Upper lobe of left lung (tissue), 6 donors: ENCODE measurements around the gene ELOA. TPM values are rescaled to one million over a fixed set of nuclear protein-coding genes. Genes with fewer than 3 reads are reported as not detected.
"Not testable (repeated sequence)": the region's sequence is repeated elsewhere in the genome, so short reads cannot be mapped to it uniquely, and the experiment has no call there.

ENCODE experiments used
- ATAC-seq, 2 donors: fragments of 200-7000 bp; cut with Tn5 transposase; one replicate each; pipeline ENCODE4 v1.9.1; 2022; ENCODE audit warnings: mild to moderate bottlenecking in 2 of 2, moderate library complexity in 2 of 2; ENCODE audit not compliant: low FRiP score in 2 of 2
- DNase-seq, 2 donors: peaks; one replicate each; pipeline ENCODE4 v3.0.0-alpha.2; 2019 to 2020
- H3K27ac ChIP-seq, 4 donors: fragments of 200-600 bp; sonication (generic); one replicate each; pipeline ENCODE4 v1.5.1; 2016 to 2019
- H3K27me3 ChIP-seq, 4 donors: fragments of 200-600 bp; sonication (generic); one replicate each; pipeline ENCODE4 v1.5.1; 2017 to 2019
- H3K36me3 ChIP-seq, 4 donors: fragments of 200-600 bp; sonication (generic); one replicate each; pipeline ENCODE4 v1.5.1; 2016 to 2019
- H3K4me1 ChIP-seq, 4 donors: fragments of 200-600 bp; sonication (generic); one replicate each; pipeline ENCODE4 v1.5.1; 2018 to 2019
- H3K4me3 ChIP-seq, 4 donors: fragments of 200-600 bp; sonication (generic); one replicate each; pipeline ENCODE4 v1.5.1; 2017 to 2019; ENCODE audit warnings: mild to moderate bottlenecking in 2 of 4, moderate library complexity in 1 of 4
- H3K9me3 ChIP-seq, 4 donors: fragments of 200-600 bp; sonication (generic); one replicate each; pipeline ENCODE4 v1.5.1; 2018 to 2019
- EP300 ChIP-seq, 4 donors: sonication (generic); formaldehyde crosslinking; IDR thresholded peaks; one replicate each; pipeline ENCODE4 v1.5.1; 2017; ENCODE audit warnings: antibody characterized with exemption in 4 of 4, control low read depth in 2 of 4
- POLR2A ChIP-seq, 4 donors: fragments of 450-650 bp; IDR thresholded peaks; one replicate each; pipeline ENCODE4 v1.5.1; 2016 to 2017; ENCODE audit warnings: antibody characterized with exemption in 4 of 4, mild to moderate bottlenecking in 2 of 4
- POLR2AphosphoS5 ChIP-seq, 2 donors: sonication (generic); formaldehyde crosslinking; IDR thresholded peaks; one replicate each; pipeline ENCODE4 v1.5.1; 2017; ENCODE audit warnings: antibody characterized with exemption in 2 of 2
- WGBS, 2 donors: methylation state at CpG; one replicate each; pipeline ENCODE4 v1.1.5; 2017 to 2018; 5-methylcytosine and 5-hydroxymethylcytosine counted together
- total RNA-seq, 6 donors: library from RNA; depleted of rRNA in 4 of 6; stranded (reverse); fragments of >200 nt in 4 of 6; gene quantifications; one replicate each; pipeline versions ENCODE4 v1.1.0 to v1.2.1, GENCODE V29; 2016 to 2021
- TF ChIP-seq, protein P1 (sequence below), 6 experiments: fragments of 450-650 bp in 4 of 6; fragments of 200-600 bp in 2 of 6; sonication (generic) in 2 of 6; IDR thresholded peaks; one replicate each; pipeline ENCODE4 v1.5.1; 2016 to 2019; ENCODE audit warnings: antibody characterized with exemption in 6 of 6
- donor health status: DM: no; HTN: no; CAD: no; lungs with moderate emphysema.
- donor health status: DM: no; HTN: yes; CAD: no; lungs with severe emphysema.

The ELOA gene
- total RNA-seq, 6 donors from 2014 or later: 43.2 to 71.2 (median 59.0) TPM

DNA sequence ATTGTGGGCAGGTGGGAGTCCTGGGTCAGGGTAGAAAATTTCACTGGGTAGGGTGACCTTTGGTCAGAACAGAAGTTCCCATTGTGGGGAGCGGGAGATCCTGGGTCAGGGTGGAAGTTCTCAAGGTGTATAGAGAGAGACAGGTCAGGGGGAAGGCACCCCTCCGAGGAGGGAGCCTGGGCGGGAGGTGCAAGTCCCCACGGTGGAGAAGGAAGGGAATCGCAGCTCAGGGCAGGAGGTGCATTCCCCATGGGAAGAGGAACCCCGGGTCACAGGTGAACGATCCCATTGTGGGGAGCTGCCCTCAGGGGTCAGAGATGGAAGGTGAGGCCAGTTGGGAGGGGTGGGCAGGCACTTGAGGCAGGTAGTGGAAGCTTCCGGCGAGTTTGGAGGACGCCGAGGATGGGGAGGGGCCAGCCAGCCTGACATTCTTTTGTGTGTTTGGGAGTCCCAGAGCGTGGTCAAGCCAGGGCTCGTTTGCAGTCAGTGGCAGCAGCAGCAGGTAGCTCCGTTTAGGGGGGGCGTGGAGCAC is 48.3 kb downstream of the ELOA start:
- Histone ChIP-seq H3K9me3 (no peaks in the 10 kb centered on the region), H3K4me3 (peak overlapping the region; percentile 58 to 89 (median 78)), H3K27ac (peak overlapping the region; percentile 64 to 88 (median 83)), H3K36me3 (peaks cover 23 to 56% (median 40%) of the 10 kb centered on the region in 4 donors), H3K27me3 (no peaks in the 10 kb centered on the region), H3K4me1 (peaks cover 26 to 38% (median 32%) of the 10 kb centered on the region in 4 donors)
- ATAC-seq: peak; percentile 31 to 33
- TF ChIP-seq, protein P1, sequence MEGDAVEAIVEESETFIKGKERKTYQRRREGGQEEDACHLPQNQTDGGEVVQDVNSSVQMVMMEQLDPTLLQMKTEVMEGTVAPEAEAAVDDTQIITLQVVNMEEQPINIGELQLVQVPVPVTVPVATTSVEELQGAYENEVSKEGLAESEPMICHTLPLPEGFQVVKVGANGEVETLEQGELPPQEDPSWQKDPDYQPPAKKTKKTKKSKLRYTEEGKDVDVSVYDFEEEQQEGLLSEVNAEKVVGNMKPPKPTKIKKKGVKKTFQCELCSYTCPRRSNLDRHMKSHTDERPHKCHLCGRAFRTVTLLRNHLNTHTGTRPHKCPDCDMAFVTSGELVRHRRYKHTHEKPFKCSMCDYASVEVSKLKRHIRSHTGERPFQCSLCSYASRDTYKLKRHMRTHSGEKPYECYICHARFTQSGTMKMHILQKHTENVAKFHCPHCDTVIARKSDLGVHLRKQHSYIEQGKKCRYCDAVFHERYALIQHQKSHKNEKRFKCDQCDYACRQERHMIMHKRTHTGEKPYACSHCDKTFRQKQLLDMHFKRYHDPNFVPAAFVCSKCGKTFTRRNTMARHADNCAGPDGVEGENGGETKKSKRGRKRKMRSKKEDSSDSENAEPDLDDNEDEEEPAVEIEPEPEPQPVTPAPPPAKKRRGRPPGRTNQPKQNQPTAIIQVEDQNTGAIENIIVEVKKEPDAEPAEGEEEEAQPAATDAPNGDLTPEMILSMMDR (IDR thresholded peaks at IDR 0.05): no peak
- TF ChIP-seq POLR2A (IDR thresholded peaks at IDR 0.05) (no peak), POLR2AphosphoS5 (IDR thresholded peaks at IDR 0.05) (no peak), EP300 (IDR thresholded peaks at IDR 0.05) (no peak)
- peak in 1 of 2 donors; percentile 65 for DNase-seq
- 4 to 6% methylated on average over 12 to 15 of the region's 15 CpGs for WGBS, 2 donors

DNA sequence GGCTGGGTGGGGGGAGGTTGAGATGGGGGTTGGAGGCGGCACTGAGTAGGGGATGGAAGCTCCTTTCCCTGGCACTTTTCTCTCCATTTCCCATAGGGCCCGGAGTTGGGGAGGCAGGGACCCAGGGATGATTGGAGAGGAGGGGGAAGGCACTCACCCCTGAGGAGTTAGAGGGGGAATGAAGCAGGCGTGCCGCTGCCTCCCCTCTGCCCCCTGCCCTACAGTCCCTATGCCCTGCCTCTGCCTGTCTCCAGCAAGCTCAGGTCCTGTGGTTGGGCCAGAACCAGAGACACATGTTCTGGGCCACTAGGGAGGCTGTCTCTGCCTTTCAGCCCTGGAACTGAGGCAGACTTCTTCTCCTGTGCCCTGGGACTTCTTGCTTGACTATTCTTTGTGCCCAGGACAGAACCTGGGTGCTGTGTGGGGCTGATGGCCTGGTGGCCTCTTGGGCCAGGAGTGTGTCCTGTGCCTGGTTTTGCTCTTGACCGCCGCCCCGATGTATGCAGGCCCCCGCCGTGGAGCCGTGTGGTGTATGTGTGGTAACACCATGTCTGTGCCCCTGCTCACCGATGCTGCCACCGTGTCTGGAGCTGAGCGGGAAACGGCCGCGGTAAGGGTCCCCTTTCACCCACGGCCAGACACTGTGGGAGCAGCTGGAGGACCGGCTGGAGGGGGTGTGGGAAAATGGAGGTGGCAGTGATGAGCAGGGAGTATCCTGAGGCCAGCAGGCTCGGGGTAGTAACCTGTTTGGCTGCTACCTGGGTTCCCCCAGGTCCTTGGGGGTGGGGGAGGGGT is 49.1 kb downstream of the ELOA start:
- DNase-seq (peak in 1 of 2 donors; percentile 70), ATAC-seq (no peak)
- WGBS, 2 donors: 51 to 76% methylated on average over 7 to 19 of the region's 19 CpGs
- H3K4me3 ChIP-seq: peak overlapping the region; percentile 58 to 89 (median 78)
- peaks cover 26 to 45% (median 32%) of the 10 kb centered on the region in 4 donors for H3K4me1 ChIP-seq
- H3K36me3 ChIP-seq: peaks cover 16 to 56% (median 41%) of the 10 kb centered on the region in 4 donors
- no peaks in the 10 kb centered on the region for H3K27me3 ChIP-seq
- peak overlapping the region in 3 of 4 donors; percentile 81 to 88 (median 85) for H3K27ac ChIP-seq
- H3K9me3 ChIP-seq: no peaks in the 10 kb centered on the region
- TF ChIP-seq POLR2AphosphoS5 (IDR thresholded peaks at IDR 0.05): no peak
- no peak for TF ChIP-seq POLR2A (IDR thresholded peaks at IDR 0.05)
- no peak for TF ChIP-seq EP300 (IDR thresholded peaks at IDR 0.05)
- TF ChIP-seq, protein P1 (IDR thresholded peaks at IDR 0.05): no peak

DNA sequence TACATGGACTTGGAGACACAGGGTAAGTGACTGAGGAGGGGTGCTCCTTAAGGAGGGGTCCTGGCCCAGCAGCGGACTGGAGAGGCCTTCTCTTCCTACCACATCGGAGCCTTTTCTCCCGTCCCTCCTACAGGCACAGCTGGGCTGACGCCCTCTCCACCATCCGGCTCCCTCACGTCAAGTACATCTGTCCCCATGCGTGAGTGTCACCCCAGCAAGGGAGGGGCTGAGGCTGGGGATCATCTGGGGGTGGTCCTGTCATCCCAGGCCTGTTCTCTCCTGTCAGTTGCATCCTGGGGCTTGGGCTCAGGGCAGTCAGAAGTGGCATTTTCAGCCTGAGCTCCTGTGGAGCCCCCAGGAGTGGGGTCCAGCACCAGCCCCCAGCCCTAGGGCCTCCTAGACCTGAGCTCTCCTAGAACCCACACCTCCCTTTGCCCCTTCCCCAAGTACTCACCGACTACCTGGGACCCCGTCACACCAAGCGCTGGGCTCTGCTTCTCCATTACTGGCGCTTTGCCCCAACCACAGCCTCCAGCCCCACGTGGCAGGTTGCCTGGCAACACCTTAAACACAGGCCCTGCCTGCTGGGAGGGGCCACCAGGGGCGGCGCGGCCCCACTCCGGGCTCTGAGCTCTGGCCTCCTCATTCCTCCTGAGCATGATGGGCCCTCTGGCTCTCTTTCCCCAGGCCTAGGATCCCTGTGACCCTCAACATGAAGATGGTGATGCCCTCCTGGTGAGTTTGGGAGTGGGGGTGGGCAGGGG is 49.9 kb downstream of the ELOA start:
- H3K9me3 ChIP-seq: no peaks in the 10 kb centered on the region
- peaks cover 9 to 55% (median 38%) of the 10 kb centered on the region in 4 donors for H3K36me3 ChIP-seq
- peaks cover 26 to 54% (median 33%) of the 10 kb centered on the region in 4 donors for H3K4me1 ChIP-seq
- peak overlapping the region in 3 of 4 donors; percentile 26 to 30 (median 27) for H3K27ac ChIP-seq
- TF ChIP-seq POLR2AphosphoS5 (IDR thresholded peaks at IDR 0.05) (no peak), POLR2A (IDR thresholded peaks at IDR 0.05) (peak in 1 of 4 donors; percentile 26)
- no peaks in the 10 kb centered on the region for H3K27me3 ChIP-seq
- WGBS, 2 donors: 55 to 60% methylated on average over 16 of the region's 16 CpGs
- peak; percentile 20 to 52 for ATAC-seq
- peak; percentile 79 to 90 for DNase-seq
- peak overlapping the region in 2 of 4 donors; percentile 58 to 89 for H3K4me3 ChIP-seq

DNA sequence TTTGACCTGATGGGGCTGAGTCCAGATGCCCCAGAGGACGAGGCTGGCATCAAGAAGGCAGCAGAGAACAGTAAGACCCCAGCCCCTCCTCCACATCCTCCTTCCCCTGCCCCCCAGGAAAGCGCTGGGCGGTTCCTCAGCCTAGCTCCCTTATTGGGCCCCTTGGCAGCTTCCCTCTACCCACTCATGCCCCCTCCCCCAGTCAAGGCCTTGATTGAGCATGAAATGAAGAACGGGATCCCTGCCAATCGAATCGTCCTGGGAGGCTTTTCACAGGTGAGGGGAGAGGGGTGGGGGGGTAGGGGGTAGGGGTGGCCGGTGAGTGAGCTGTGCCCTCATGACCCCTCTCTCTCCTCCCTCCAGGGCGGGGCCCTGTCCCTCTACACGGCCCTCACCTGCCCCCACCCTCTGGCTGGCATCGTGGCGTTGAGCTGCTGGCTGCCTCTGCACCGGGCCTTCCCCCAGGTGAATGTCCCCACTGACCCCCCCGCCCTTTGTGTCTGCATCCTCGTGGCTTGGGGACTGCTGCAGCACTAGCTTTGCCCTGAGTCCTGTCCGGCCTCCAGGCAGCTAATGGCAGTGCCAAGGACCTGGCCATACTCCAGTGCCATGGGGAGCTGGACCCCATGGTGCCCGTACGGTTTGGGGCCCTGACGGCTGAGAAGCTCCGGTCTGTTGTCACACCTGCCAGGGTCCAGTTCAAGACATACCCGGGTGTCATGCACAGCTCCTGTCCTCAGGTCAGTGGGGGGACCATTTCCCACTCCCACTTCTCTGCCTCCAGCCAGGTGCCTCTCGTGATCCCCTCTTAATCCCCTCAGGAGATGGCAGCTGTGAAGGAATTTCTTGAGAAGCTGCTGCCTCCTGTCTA is 50.8 kb downstream of the ELOA start:
- TF ChIP-seq POLR2AphosphoS5 (IDR thresholded peaks at IDR 0.05) (no peak), POLR2A (IDR thresholded peaks at IDR 0.05) (no peak), EP300 (IDR thresholded peaks at IDR 0.05) (no peak)
- TF ChIP-seq, protein P1 (IDR thresholded peaks at IDR 0.05): no peak
- DNase-seq (peak in 1 of 2 donors; percentile 75), ATAC-seq (no peak)
- no peaks in the 10 kb centered on the region for H3K27me3 ChIP-seq
- H3K4me3 ChIP-seq: no peak overlapping the region
- no peaks in the 10 kb centered on the region for H3K9me3 ChIP-seq
- H3K27ac ChIP-seq: peak overlapping the region in 3 of 4 donors; percentile 26 to 30 (median 27)
- peaks cover 9 to 55% (median 37%) of the 10 kb centered on the region in 4 donors for H3K36me3 ChIP-seq
- peaks cover 32 to 63% (median 41%) of the 10 kb centered on the region in 4 donors for H3K4me1 ChIP-seq
- 63 to 77% methylated on average over 9 to 17 of the region's 21 CpGs for WGBS, 2 donors

DNA sequence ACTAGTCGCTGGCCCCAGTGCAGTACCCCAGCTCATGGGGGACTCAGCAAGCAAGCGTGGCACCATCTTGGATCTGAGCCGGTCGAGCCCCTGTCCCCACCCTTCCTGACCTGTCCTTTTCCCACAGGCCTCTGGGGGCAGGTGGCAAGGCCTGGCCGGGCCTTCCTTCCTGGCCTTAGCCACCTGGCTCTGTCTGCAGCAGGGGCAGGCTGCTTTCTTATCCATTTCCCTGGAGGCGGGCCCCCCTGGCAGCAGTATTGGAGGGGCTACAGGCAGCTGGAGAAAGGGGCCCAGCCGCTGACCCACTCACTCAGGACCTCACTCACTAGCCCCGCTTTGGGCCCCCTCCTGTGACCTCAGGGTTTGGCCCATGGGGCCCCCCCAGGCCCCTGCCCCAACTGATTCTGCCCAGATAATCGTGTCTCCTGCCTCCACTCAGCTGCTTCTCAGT is 51.5 kb downstream of the ELOA start:
- not testable (repeated sequence) for H3K4me3 ChIP-seq, H3K27me3 ChIP-seq, H3K9me3 ChIP-seq, ATAC-seq
- Histone ChIP-seq H3K27ac (peak overlapping the region in 1 of 4 donors; percentile 16), H3K4me1 (peaks cover 39 to 69% (median 47%) of the 10 kb centered on the region in 4 donors), H3K36me3 (peaks cover 9 to 55% (median 37%) of the 10 kb centered on the region in 4 donors)
- DNase-seq: peak in 1 of 2 donors; percentile 50
- 82 to 97% methylated on average over 4 to 7 of the region's 9 CpGs for WGBS, 2 donors
